Astrocyte (in vitro differentiated cells and primary cell): ENCODE results near the gene COX6B1. TPM values are rescaled to one million over a fixed set of nuclear protein-coding genes. Genes with fewer than 3 reads are reported as not detected.

Experiments used
- DNase-seq: peaks from one replicate; pipeline ENCODE4 v3.0.0-alpha.2; 2010; ENCODE audit warnings: low read depth
- FAIRE-seq: peaks from 2 replicates; lab custom pipeline; 2011; peaks lifted over from hg19 to GRCh38; lab: Jason Lieb, UNC
- H2AFZ ChIP-seq: 2 replicates; pipeline ENCODE4 v1.6.0; 2012; ENCODE audit warnings: low read depth, low read length, inconsistent platforms
- H3K27ac ChIP-seq: 2 replicates; pipeline ENCODE4 v1.5.1; 2011; ENCODE audit warnings: low read depth, low read length, inconsistent platforms
- H3K27me3 ChIP-seq: 2 replicates; pipeline ENCODE4 v1.6.0; 2011; ENCODE audit warnings: low read length, inconsistent platforms; ENCODE audit not compliant: insufficient read depth
- H3K36me3 ChIP-seq: 2 replicates; pipeline ENCODE4 v1.5.1; 2011; ENCODE audit warnings: low read length, inconsistent platforms; ENCODE audit not compliant: insufficient read depth
- H3K4me1 ChIP-seq: 2 replicates; pipeline ENCODE4 v1.5.1; 2011; ENCODE audit warnings: low read length, inconsistent platforms; ENCODE audit not compliant: insufficient read depth
- H3K4me2 ChIP-seq: 2 replicates; pipeline ENCODE4 v1.6.0; 2012; ENCODE audit warnings: low read length, inconsistent platforms
- H3K4me3 ChIP-seq: 2 replicates; pipeline ENCODE4 v1.5.1; 2011; ENCODE audit warnings: low read depth, mild to moderate bottlenecking, low read length, inconsistent platforms; ENCODE audit not compliant: insufficient read depth
- H3K79me2 ChIP-seq: 2 replicates; pipeline ENCODE4 v1.6.0; 2012; ENCODE audit warnings: mild to moderate bottlenecking, low read length, inconsistent platforms; ENCODE audit not compliant: insufficient read depth
- H3K9ac ChIP-seq: 2 replicates; pipeline ENCODE4 v1.6.0; 2012; ENCODE audit warnings: mild to moderate bottlenecking, low read length, inconsistent platforms
- H3K9me3 ChIP-seq: 2 replicates; pipeline ENCODE4 v1.5.1; 2012; ENCODE audit warnings: low read depth, mild to moderate bottlenecking, low read length, inconsistent platforms; ENCODE audit not compliant: insufficient read depth
- H4K20me1 ChIP-seq: 2 replicates; pipeline ENCODE4 v1.6.0; 2012; ENCODE audit warnings: low read length, inconsistent platforms; ENCODE audit not compliant: insufficient read depth
- H3K27ac Mint-ChIP-seq: one replicate; pipeline ENCODE4 v1.8.0; 2021; ENCODE audit warnings: mild to moderate bottlenecking, mixed read lengths; ENCODE audit not compliant: unreplicated experiment
- H3K27me3 Mint-ChIP-seq: one replicate; pipeline ENCODE4 v1.8.0; 2021; ENCODE audit warnings: low read depth, mixed read lengths; ENCODE audit not compliant: unreplicated experiment
- H3K36me3 Mint-ChIP-seq: one replicate; pipeline ENCODE4 v1.8.0; 2021; ENCODE audit warnings: low read depth, mixed read lengths; ENCODE audit not compliant: unreplicated experiment
- H3K4me1 Mint-ChIP-seq: one replicate; pipeline ENCODE4 v1.8.0; 2021; ENCODE audit warnings: low read depth, mixed read lengths; ENCODE audit not compliant: unreplicated experiment
- H3K4me3 Mint-ChIP-seq: one replicate; pipeline ENCODE4 v1.8.0; 2021; ENCODE audit warnings: mild to moderate bottlenecking, moderate library complexity, mixed read lengths; ENCODE audit not compliant: unreplicated experiment
- H3K9me3 Mint-ChIP-seq: one replicate; pipeline ENCODE4 v1.8.0; 2021; ENCODE audit warnings: mild to moderate bottlenecking, mixed read lengths; ENCODE audit not compliant: unreplicated experiment
- EZH2 ChIP-seq: IDR thresholded peaks from 2 replicates; pipeline ENCODE4 v1.6.1; 2012; ENCODE audit warnings: mild to moderate bottlenecking, low read length, inconsistent platforms; ENCODE audit not compliant: insufficient read depth
- total RNA-seq: library from RNA; stranded (reverse); gene quantifications from 2 replicates; pipeline ENCODE4 v1.2.1, GENCODE V29; 2021
- TF ChIP-seq, protein P1 (sequence below): IDR thresholded peaks from 2 replicates; pipeline ENCODE4 v1.5.1; 2011; ENCODE audit warnings: low read depth, mild to moderate bottlenecking, inconsistent platforms, low read length, moderate library complexity; ENCODE audit not compliant: insufficient read depth

The COX6B1 gene
- total RNA-seq, 1 donor from 2014 or later, result 344 TPM

DNA sequence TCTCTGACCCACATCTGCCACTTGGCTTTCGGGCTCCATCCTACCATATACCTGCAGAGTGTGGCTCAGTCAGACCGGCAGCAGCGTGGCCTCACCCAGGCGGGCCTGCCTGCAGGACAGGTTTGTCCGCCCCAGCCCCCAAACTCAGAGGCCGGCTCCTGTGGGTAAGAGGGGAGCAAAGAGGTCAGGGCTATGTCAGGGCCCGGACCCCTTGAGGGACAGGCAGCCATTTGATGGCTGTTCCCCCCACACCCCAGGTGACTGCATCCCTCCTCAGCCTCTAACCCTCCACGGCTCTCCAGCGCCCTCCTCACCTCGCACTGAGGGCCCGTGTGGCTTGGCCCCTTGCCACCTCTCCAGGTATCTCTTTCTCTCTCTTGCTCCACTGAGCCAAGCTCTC is 43.9 kb downstream of the COX6B1 start:
- H3K9me3 ChIP-seq, result no peaks in the 10 kb centered on the region
- H3K27ac Mint-ChIP-seq, result no peak overlapping the region
- FAIRE-seq (no peak), DNase-seq (no peak)
- no peaks in the 10 kb centered on the region for H3K79me2 ChIP-seq
- no peaks in the 10 kb centered on the region for H3K4me1 Mint-ChIP-seq
- H3K4me3 ChIP-seq, result no peak overlapping the region
- H3K27ac ChIP-seq, result no peak overlapping the region
- H3K4me3 Mint-ChIP-seq, result no peak overlapping the region
- TF ChIP-seq, protein P1, sequence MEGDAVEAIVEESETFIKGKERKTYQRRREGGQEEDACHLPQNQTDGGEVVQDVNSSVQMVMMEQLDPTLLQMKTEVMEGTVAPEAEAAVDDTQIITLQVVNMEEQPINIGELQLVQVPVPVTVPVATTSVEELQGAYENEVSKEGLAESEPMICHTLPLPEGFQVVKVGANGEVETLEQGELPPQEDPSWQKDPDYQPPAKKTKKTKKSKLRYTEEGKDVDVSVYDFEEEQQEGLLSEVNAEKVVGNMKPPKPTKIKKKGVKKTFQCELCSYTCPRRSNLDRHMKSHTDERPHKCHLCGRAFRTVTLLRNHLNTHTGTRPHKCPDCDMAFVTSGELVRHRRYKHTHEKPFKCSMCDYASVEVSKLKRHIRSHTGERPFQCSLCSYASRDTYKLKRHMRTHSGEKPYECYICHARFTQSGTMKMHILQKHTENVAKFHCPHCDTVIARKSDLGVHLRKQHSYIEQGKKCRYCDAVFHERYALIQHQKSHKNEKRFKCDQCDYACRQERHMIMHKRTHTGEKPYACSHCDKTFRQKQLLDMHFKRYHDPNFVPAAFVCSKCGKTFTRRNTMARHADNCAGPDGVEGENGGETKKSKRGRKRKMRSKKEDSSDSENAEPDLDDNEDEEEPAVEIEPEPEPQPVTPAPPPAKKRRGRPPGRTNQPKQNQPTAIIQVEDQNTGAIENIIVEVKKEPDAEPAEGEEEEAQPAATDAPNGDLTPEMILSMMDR, result no peak
- no peak for TF ChIP-seq EZH2
- no peaks in the 10 kb centered on the region for H3K4me1 ChIP-seq
- H3K36me3 ChIP-seq, result no peaks in the 10 kb centered on the region
- no peak overlapping the region for H3K9ac ChIP-seq
- no peak overlapping the region for H2AFZ ChIP-seq
- H3K36me3 Mint-ChIP-seq, result peaks cover 2% of the 10 kb centered on the region
- H3K4me2 ChIP-seq, result no peak overlapping the region
- H4K20me1 ChIP-seq, result no peaks in the 10 kb centered on the region
- peaks cover 4% of the 10 kb centered on the region for H3K9me3 Mint-ChIP-seq
- H3K27me3 Mint-ChIP-seq, result peaks cover 9% of the 10 kb centered on the region
- H3K27me3 ChIP-seq, result no peaks in the 10 kb centered on the region

DNA sequence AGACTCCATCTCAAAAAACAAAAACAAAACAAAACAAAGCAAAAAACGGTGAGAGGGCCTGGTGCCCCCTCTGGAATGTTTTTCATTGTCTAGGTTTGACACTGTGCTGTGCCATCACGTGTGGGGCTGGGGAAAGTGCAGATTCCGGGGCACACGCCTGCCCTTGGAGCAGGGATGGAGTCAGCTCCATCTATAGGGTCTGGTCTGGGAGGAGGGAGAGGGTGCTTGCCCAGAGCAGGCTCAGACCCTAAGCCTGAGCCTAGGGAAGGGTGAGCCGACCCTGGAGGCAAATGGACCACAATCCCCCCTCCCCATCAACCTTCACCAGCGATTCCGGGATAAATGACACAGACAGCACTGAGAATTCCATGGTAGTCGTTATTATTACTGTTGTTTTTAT is 45.3 kb downstream of the COX6B1 start:
- H3K27me3 ChIP-seq, result no peaks in the 10 kb centered on the region
- H3K4me2 ChIP-seq, result no peak overlapping the region
- Mint-ChIP-seq H3K27ac (no peak overlapping the region), H3K9me3 (peaks cover 4% of the 10 kb centered on the region), H3K27me3 (peaks cover 11% of the 10 kb centered on the region), H3K4me1 (no peaks in the 10 kb centered on the region), H3K36me3 (peaks cover 2% of the 10 kb centered on the region), H3K4me3 (no peak overlapping the region)
- FAIRE-seq, result no peak
- no peak for DNase-seq
- no peaks in the 10 kb centered on the region for H3K36me3 ChIP-seq
- no peak overlapping the region for H3K9ac ChIP-seq
- no peak for TF ChIP-seq EZH2
- TF ChIP-seq, protein P1, result no peak
- H4K20me1 ChIP-seq, result no peaks in the 10 kb centered on the region
- no peak overlapping the region for H2AFZ ChIP-seq
- H3K27ac ChIP-seq, result no peak overlapping the region
- H3K4me1 ChIP-seq, result no peaks in the 10 kb centered on the region
- no peak overlapping the region for H3K4me3 ChIP-seq
- H3K9me3 ChIP-seq, result no peaks in the 10 kb centered on the region
- H3K79me2 ChIP-seq, result no peaks in the 10 kb centered on the region

DNA sequence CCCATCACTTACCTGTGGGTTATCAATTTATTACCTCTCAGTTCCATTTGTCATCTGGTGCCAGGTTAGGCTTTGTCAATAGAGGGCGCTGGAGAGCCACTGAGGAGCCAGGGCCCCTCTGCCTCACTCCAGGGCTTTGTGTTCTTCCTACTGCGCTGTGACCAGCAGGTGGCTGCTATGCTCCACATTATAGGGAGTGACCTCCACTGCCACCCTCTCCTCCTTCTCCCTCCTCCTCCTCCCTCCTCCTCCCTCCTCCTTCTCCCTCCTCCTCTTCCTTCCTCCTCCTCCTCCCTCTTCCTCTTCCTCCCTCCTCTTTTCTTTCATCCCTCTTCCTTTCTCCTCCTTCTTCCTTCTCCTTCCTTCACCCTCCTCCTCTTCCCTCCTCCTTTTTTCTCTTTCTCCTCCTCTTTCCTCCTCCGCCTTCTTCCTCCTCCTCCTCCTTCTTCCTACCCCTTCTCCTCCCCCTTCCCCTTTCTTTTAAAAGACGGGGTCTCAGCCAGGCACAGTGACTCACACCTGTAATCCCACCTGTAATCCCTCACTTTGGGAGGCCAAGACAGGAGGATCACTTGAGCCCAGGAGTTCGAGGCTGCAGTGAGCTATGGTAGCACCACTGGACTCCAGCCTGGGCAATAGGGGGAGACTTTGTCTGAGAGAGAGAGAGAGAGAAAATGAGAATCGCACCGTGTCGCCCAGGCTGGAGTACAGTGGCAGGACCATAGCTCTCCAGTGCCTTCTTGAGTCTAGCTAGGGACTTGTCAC is 45.9 kb downstream of the COX6B1 start:
- Histone ChIP-seq H3K27ac (no peak overlapping the region), H3K4me3 (no peak overlapping the region), H3K79me2 (no peaks in the 10 kb centered on the region), H2AFZ (no peak overlapping the region), H3K36me3 (no peaks in the 10 kb centered on the region), H3K9ac (no peak overlapping the region), H4K20me1 (no peaks in the 10 kb centered on the region), H3K4me1 (no peaks in the 10 kb centered on the region), H3K4me2 (no peak overlapping the region), H3K9me3 (no peaks in the 10 kb centered on the region), H3K27me3 (no peaks in the 10 kb centered on the region)
- TF ChIP-seq EZH2, result no peak
- TF ChIP-seq, protein P1, result peak; percentile 93
- H3K27me3 Mint-ChIP-seq, result peaks cover 17% of the 10 kb centered on the region
- H3K27ac Mint-ChIP-seq, result no peak overlapping the region
- H3K9me3 Mint-ChIP-seq, result peaks cover 4% of the 10 kb centered on the region
- no peak overlapping the region for H3K4me3 Mint-ChIP-seq
- FAIRE-seq, result no peak
- H3K36me3 Mint-ChIP-seq, result peaks cover 2% of the 10 kb centered on the region
- no peaks in the 10 kb centered on the region for H3K4me1 Mint-ChIP-seq
- peak; percentile 48 for DNase-seq
